Heart right ventricle (tissue), 16 donors: ENCODE measurements around the gene CEACAM1. TPM values are rescaled to one million over a fixed set of nuclear protein-coding genes. Genes with fewer than 3 reads are reported as not detected.

Source experiments
- ATAC-seq, 8 donors: fragments of 200-7000 bp; cut with Tn5 transposase; one replicate each; pipeline ENCODE4 v1.9.1; 2020; ENCODE audit warnings: mild to moderate bottlenecking in 8 of 8, moderate library complexity in 8 of 8, moderate number of reproducible peaks in 1 of 8
- DNase-seq, 2 donors: peaks; one replicate each; pipeline ENCODE4 v3.0.0-alpha.2; 2020
- H3K27ac ChIP-seq, 10 donors: fragments of 200-600 bp; sonication (generic) in 2 of 10; one replicate each; pipeline versions ENCODE4 v1.5.0 to v1.8.0; 2020 to 2022; ENCODE audit warnings: mild to moderate bottlenecking in 3 of 10
- H3K27me3 ChIP-seq, 7 donors: fragments of 200-600 bp; one replicate each; pipeline ENCODE4 v1.8.0; 2021 to 2022; ENCODE audit warnings: mild to moderate bottlenecking in 2 of 7
- H3K36me3 ChIP-seq, 9 donors: fragments of 200-600 bp; sonication (generic) in 1 of 9; one replicate each; pipeline versions ENCODE4 v1.5.0 to v1.8.0; 2020 to 2022; ENCODE audit warnings: mild to moderate bottlenecking in 2 of 9
- H3K4me1 ChIP-seq, 9 donors: fragments of 200-600 bp; sonication (generic) in 1 of 9; one replicate each; pipeline versions ENCODE4 v1.5.0 to v1.8.0; 2020 to 2022; ENCODE audit warnings: mild to moderate bottlenecking in 4 of 9
- H3K4me3 ChIP-seq, 10 donors: fragments of 200-600 bp; sonication (generic) in 2 of 10; one replicate each; pipeline versions ENCODE4 v1.5.0 to v1.8.0; 2020 to 2022; ENCODE audit warnings: mild to moderate bottlenecking in 7 of 10, moderate library complexity in 2 of 10
- H3K9me3 ChIP-seq, 11 donors: fragments of 200-600 bp in 10 of 11; sonication (generic) in 2 of 11; one replicate each; pipeline versions ENCODE4 v1.5.0 to v1.8.0; 2013 to 2022; ENCODE audit warnings: mild to moderate bottlenecking in 2 of 11, control low read depth in 1 of 11, moderate library complexity in 1 of 11
- CTCF ChIP-seq, 9 donors: fragments of 200-600 bp; sonication (generic) in 2 of 9; IDR thresholded peaks; one replicate each; pipeline versions ENCODE4 v1.5.0 to v1.8.0; 2021 to 2022; ENCODE audit warnings: antibody characterized with exemption in 9 of 9, mild to moderate bottlenecking in 5 of 9, moderate library complexity in 1 of 9
- WGBS, 2 donors: extraction: QIAGEN DNeasy Blood & Tissue Kit; methylation state at CpG; one replicate each; pipeline ENCODE4 v1.1.7; 2013; ENCODE audit warnings: inconsistent platforms in 1 of 2; 5-methylcytosine and 5-hydroxymethylcytosine counted together
- intact Hi-C, 10 donors: fragments of 100-400 bp; cut with DNase I; formaldehyde crosslinking; loops; one replicate each; pipeline versions ENCODE4 v1.11.1 to v1.14.2; 2022
- polyA plus RNA-seq, 2 donors: library from polyadenylated mRNA; stranded (reverse); fragments of 200-250 nt; gene quantifications; one replicate each; pipeline ENCODE4 v1.2.3, GENCODE V29; 2013
- total RNA-seq, 10 donors: library from RNA; stranded (reverse); fragmentation: NEBNext Ultra II Directional in 3 of 10; extraction: Animal tissue kit (Norgen Biotek cat#: 25700) in 3 of 10; gene quantifications; one replicate each; pipeline versions ENCODE4 v1.2.1 to v1.2.4, GENCODE V29; 2021 to 2023
- donor health status: Arrhythmogenic right ventricular cardiomyopathy.
- donor health status: ischemic (EF 13 %, LVEDD 7.1; RV severe dilation, severe dysfunction).
- donor health status: healthy with polysubstance abuse.
- donor health status: DM: no; HTN: yes; CAD: no.
- donor health status: DM: no; HTN: no; CAD: no.
- donor health status: ischemic (EF 25% LVEDD 6.9; RV normal size, moderate dysfunction).
- donor health status: ischemic (EF 25% LVEDD 5.7; RV mildly dilated, moderate dysfunction).
- donor health status: healthy.
- donor health status: DM: yes; HTN: yes; CAD: no.
- donor health status: Ischemic cardiomyopathy.
- donor health status: ischemic (EF 35%, LVEDD 5.7; RV mildly dilated, moderate dysfunction).
- donor health status: nonischemic (EF 11% LVEDD 7.7; RV severe dilation, severe dysfunction).
- donor health status: DM: yes; HTN: yes; CAD: no.
- donor health status: PGD.
- donor health status: ischemic (EF 29% LVEDD 5.4; RV normal size, mild dysfunction).
- donor health status: nonischemic (EF 23%, LVEDD 6.1; RV moderate dilation, normal function).

Gene CEACAM1
- total and polyA plus RNA-seq, 12 donors, result 1.2 to 7.8 (median 2.4) TPM

GRCh38 chr19:42546831-42547500, 18.7 kb upstream of the CEACAM1 start:
- H3K36me3 ChIP-seq, result no peaks in the 10 kb centered on the region

GRCh38 chr19:42544146-42544545, 15.9 kb upstream of the CEACAM1 start:
- 86 to 87% methylated on average over 4 of the region's 4 CpGs for WGBS, 2 donors
- H3K36me3 ChIP-seq, result no peaks in the 10 kb centered on the region
- intact Hi-C loops, result no loop called here
- no peaks in the 10 kb centered on the region for H3K4me1 ChIP-seq
- peaks cover 0 to 52% (median 0%) of the 10 kb centered on the region in 7 donors for H3K27me3 ChIP-seq
- DNase-seq (no peak), ATAC-seq (no peak)
- H3K4me3 ChIP-seq, result no peak overlapping the region
- peaks cover 0 to 6% (median 0%) of the 10 kb centered on the region in 11 donors for H3K9me3 ChIP-seq
- no peak for TF ChIP-seq CTCF (IDR thresholded peaks at IDR 0.05)
- H3K27ac ChIP-seq, result no peak overlapping the region

More at GRCh38 chr19:42546831-42547500, 18.7 kb upstream of the CEACAM1 start:
- H3K4me3 ChIP-seq, result no peak overlapping the region
- peaks cover 0 to 74% (median 0%) of the 10 kb centered on the region in 7 donors for H3K27me3 ChIP-seq
- peaks cover 0 to 15% (median 0%) of the 10 kb centered on the region in 11 donors for H3K9me3 ChIP-seq
- no peak for TF ChIP-seq CTCF (IDR thresholded peaks at IDR 0.05)
- H3K4me1 ChIP-seq, result no peaks in the 10 kb centered on the region
- no peak overlapping the region for H3K27ac ChIP-seq
- WGBS, 2 donors, result 83 to 85% methylated on average over 4 of the region's 4 CpGs
- DNase-seq, result no peak
- intact Hi-C loops, result no loop called here
- no peak for ATAC-seq

GRCh38 chr19:42542791-42543190, 14.5 kb upstream of the CEACAM1 start:
- ATAC-seq (no peak), DNase-seq (no peak)
- Histone ChIP-seq H3K27me3 (peaks cover 0 to 49% (median 0%) of the 10 kb centered on the region in 7 donors), H3K9me3 (peaks cover 0 to 7% (median 0%) of the 10 kb centered on the region in 11 donors), H3K36me3 (no peaks in the 10 kb centered on the region), H3K4me1 (no peaks in the 10 kb centered on the region), H3K27ac (no peak overlapping the region), H3K4me3 (no peak overlapping the region)
- 96 to 100% methylated on average over 2 of the region's 2 CpGs for WGBS, 2 donors
- TF ChIP-seq CTCF (IDR thresholded peaks at IDR 0.05), result no peak
- intact Hi-C loops, result no loop called here

- ATAC-seq, result no peak
- Histone ChIP-seq H3K4me3 (no peak overlapping the region), H3K27me3 (peaks cover 0 to 29% (median 0%) of the 10 kb centered on the region in 7 donors), H3K36me3 (no peaks in the 10 kb centered on the region), H3K4me1 (no peaks in the 10 kb centered on the region), H3K27ac (no peak overlapping the region), H3K9me3 (peaks cover 0 to 19% (median 0%) of the 10 kb centered on the region in 11 donors)
- no peak for TF ChIP-seq CTCF (IDR thresholded peaks at IDR 0.05)
- intact Hi-C loops, result no loop called here
- WGBS, 2 donors, result 58 to 60% methylated on average over 8 of the region's 8 CpGs
- DNase-seq, result no peak
Measured at GRCh38 chr19:42540071-42540553, 11.8 kb upstream of the CEACAM1 start.
